Vagina (tissue), 2 donors: Measurements from ENCODE around the gene ABHD16A. TPM values are rescaled to one million over a fixed set of nuclear protein-coding genes. Genes with fewer than 3 reads are reported as not detected.
"Not testable (repeated sequence)": the region's sequence is repeated elsewhere in the genome, so short reads cannot be mapped to it uniquely, and the experiment has no call there.

ENCODE experiments used
- DNase-seq, 2 donors: peaks; one replicate each; pipeline ENCODE4 v3.0.0-alpha.2; 2017; ENCODE audit errors: extremely low spot score in 2 of 2
- H3K27ac ChIP-seq: fragments of 200-600 bp; sonication (generic); one replicate; pipeline ENCODE4 v1.5.1; 2019
- H3K27me3 ChIP-seq: fragments of 200-600 bp; sonication (generic); one replicate; pipeline ENCODE4 v1.5.1; 2019
- H3K36me3 ChIP-seq, 2 donors: fragments of 200-600 bp; sonication (generic); one replicate each; pipeline ENCODE4 v1.5.1; 2017 to 2019
- H3K4me1 ChIP-seq: fragments of 200-600 bp; sonication (generic); one replicate; pipeline ENCODE4 v1.5.1; 2019
- H3K4me3 ChIP-seq, 2 donors: fragments of 200-600 bp; sonication (generic); 1 replicate in 1 of 2; 2 replicates in 1 of 2; pipeline ENCODE4 v1.5.1; 2016 to 2019
- H3K9me3 ChIP-seq: fragments of 200-600 bp; sonication (generic); one replicate; pipeline ENCODE4 v1.5.1; 2019
- CTCF ChIP-seq, 3 experiments: fragments of 450-650 bp in 2 of 3; fragments of 200-600 bp in 1 of 3; sonication (generic) in 1 of 3; IDR thresholded peaks; one replicate each; pipeline ENCODE4 v1.5.1; 2017 to 2019; ENCODE audit warnings: antibody characterized with exemption in 3 of 3, mild to moderate bottlenecking in 2 of 3, moderate library complexity in 2 of 3
- POLR2A ChIP-seq, 2 donors: fragments of 450-650 bp; IDR thresholded peaks; one replicate each; pipeline ENCODE4 v1.6.1; 2017; ENCODE audit warnings: antibody characterized with exemption in 2 of 2, mild to moderate bottlenecking in 2 of 2, moderate library complexity in 2 of 2
- POLR2AphosphoS5 ChIP-seq, 2 donors: sonication (generic); formaldehyde crosslinking; IDR thresholded peaks; one replicate each; pipeline ENCODE4 v1.9.0; 2017; ENCODE audit warnings: antibody characterized with exemption in 2 of 2, mild to moderate bottlenecking in 2 of 2, low read depth in 1 of 2; ENCODE audit not compliant: insufficient read depth in 1 of 2
- intact Hi-C: fragments of 100-400 bp; cut with DNase I; formaldehyde crosslinking; loops from one replicate; pipeline ENCODE4 v1.15.1; 2023
- total RNA-seq: library from RNA; depleted of rRNA; stranded (reverse); fragments of >200 nt; gene quantifications from one replicate; pipeline ENCODE4 v1.2.3, GENCODE V29; 2016

The ABHD16A gene
- total RNA-seq, 1 donor from 2014 or later, result 53.0 TPM

GRCh38 chr6:31712296-31712695 lies 9.2 kb upstream of the ABHD16A start:
- DNase-seq, result no peak
- intact Hi-C loops, result no loop called here
- TF ChIP-seq POLR2AphosphoS5 (IDR thresholded peaks at IDR 0.05; ENCODE audit: insufficient read depth in 1 of 2, low read depth in 1 of 2), result no peak
- TF ChIP-seq CTCF (IDR thresholded peaks at IDR 0.05), result no peak
- TF ChIP-seq POLR2A (IDR thresholded peaks at IDR 0.05), result no peak
- H3K4me3 ChIP-seq, result no peak overlapping the region
- no peaks in the 10 kb centered on the region for H3K9me3 ChIP-seq
- H3K36me3 ChIP-seq, result no peaks in the 10 kb centered on the region
- peaks cover 14% of the 10 kb centered on the region for H3K4me1 ChIP-seq
- no peak overlapping the region for H3K27ac ChIP-seq
- H3K27me3 ChIP-seq, result no peaks in the 10 kb centered on the region

DNA sequence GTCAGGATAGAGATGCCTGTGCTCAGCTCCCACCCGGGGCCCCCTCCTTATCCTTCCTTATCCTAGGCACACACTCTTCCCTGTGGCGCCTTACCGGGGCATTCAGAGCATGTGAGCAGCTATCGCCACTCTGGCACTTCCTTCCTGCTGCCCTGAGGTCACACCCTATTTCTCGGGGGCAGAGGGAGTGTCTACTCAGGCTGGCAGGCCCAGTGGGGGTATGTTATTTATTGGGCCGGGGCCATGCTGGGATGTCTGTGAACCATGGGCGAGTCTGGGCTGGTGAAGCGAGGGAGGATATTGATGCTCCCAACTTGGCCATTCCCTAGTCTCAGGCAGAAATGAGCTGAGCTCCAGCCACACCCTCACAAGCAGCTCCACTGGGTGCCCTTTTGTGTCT lies 8.1 kb upstream of the ABHD16A start:
- intact Hi-C loops, result no loop called here
- Histone ChIP-seq H3K4me1 (peaks cover 14% of the 10 kb centered on the region), H3K9me3 (no peaks in the 10 kb centered on the region), H3K27ac (no peak overlapping the region), H3K4me3 (no peak overlapping the region), H3K27me3 (no peaks in the 10 kb centered on the region), H3K36me3 (no peaks in the 10 kb centered on the region)
- DNase-seq, result no peak
- TF ChIP-seq POLR2A (IDR thresholded peaks at IDR 0.05) (no peak), CTCF (IDR thresholded peaks at IDR 0.05) (no peak), POLR2AphosphoS5 (IDR thresholded peaks at IDR 0.05; ENCODE audit: insufficient read depth in 1 of 2, low read depth in 1 of 2) (peak in 1 of 2 donors; percentile 25)

DNA sequence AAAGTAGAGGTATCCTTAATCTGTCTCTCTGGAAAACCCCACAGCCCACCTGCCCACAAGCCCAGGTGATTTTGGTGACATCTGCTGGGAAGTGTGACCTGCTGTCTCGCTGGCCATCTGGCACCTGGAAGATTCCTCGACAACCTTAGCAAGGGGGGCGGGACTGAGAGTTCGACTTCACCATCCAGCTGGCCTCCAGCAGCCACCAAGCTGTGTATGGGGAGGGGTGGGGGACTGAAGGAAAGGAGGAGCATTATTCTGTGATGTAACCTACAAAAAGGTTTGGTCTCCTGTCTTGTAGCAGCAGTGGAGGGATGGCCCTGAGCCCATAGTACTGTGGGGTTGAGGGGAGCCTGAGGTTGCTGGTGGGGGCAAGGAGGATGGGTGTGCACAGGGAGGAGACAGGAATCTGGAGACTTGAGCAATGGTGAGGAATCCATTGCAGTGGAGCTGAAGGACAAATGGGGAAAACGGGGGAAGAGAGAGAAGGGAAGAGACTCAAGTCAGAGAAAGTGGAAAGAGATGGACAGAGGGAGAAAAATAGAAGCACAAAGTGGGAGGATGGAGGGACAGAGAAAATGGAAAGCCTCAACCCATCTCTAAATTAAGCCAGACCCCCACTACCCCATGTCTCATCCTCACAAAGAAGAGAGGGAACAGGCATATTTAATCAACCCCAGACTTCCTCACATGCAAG lies 7.5 kb upstream of the ABHD16A start:
- H3K9me3 ChIP-seq, result no peaks in the 10 kb centered on the region
- H3K4me1 ChIP-seq, result peaks cover 14% of the 10 kb centered on the region
- DNase-seq, result no peak
- H3K4me3 ChIP-seq, result no peak overlapping the region
- no peak for TF ChIP-seq POLR2A (IDR thresholded peaks at IDR 0.05)
- no peak for TF ChIP-seq POLR2AphosphoS5 (IDR thresholded peaks at IDR 0.05; ENCODE audit: insufficient read depth in 1 of 2, low read depth in 1 of 2)
- TF ChIP-seq CTCF (IDR thresholded peaks at IDR 0.05), result no peak
- H3K36me3 ChIP-seq, result no peaks in the 10 kb centered on the region
- H3K27me3 ChIP-seq, result no peaks in the 10 kb centered on the region
- intact Hi-C loops, result no loop called here
- H3K27ac ChIP-seq, result no peak overlapping the region

DNA sequence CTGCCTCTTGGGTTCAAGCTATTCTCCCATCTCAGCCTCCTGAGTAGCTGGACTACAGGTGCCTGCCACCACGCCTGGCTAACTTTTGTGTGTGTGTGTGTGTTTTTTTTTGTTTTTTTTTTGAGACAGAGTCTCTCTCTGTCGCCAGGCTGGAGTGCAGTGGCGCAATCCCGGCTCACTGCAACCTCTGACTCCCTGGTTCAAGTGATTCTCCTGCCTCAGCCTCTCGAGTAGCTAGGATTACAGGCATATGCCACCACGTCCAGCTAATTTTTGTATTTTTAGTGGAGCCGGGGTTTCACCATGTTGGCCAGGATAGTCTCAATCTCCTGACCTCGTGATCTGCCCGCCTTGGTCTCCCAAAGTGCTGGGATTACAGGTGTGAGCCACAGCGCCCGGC lies 6.0 kb upstream of the ABHD16A start:
- intact Hi-C loops, H3K27ac ChIP-seq, H3K27me3 ChIP-seq, DNase-seq, H3K9me3 ChIP-seq, H3K4me3 ChIP-seq, H3K36me3 ChIP-seq: not testable (repeated sequence)
- peaks cover 10% of the 10 kb centered on the region for H3K4me1 ChIP-seq

- intact Hi-C loops, result no loop called here
These were observed 5.1 kb upstream of the ABHD16A start for GRCh38 chr6:31708224-31708623.

More at GRCh38 chr6:31708224-31708623, 5.1 kb upstream of the ABHD16A start:
- Histone ChIP-seq H3K4me1 (peaks cover 13% of the 10 kb centered on the region), H3K36me3 (no peaks in the 10 kb centered on the region), H3K27ac (no peak overlapping the region), H3K9me3 (no peaks in the 10 kb centered on the region), H3K4me3 (no peak overlapping the region), H3K27me3 (no peaks in the 10 kb centered on the region)
- TF ChIP-seq CTCF (IDR thresholded peaks at IDR 0.05), result no peak
- no peak for TF ChIP-seq POLR2A (IDR thresholded peaks at IDR 0.05)
- no peak for TF ChIP-seq POLR2AphosphoS5 (IDR thresholded peaks at IDR 0.05; ENCODE audit: insufficient read depth in 1 of 2, low read depth in 1 of 2)
- DNase-seq, result no peak
